HCT116 (cell line): Measurements from ENCODE around the gene FBP1. TPM values are rescaled to one million over a fixed set of nuclear protein-coding genes. Genes with fewer than 3 reads are reported as not detected.

Experiments used
- ATAC-seq: fragments of 200-7000 bp; cut with Tn5 transposase; 2 replicates; pipeline ENCODE4 v1.9.1; 2020; ENCODE audit warnings: mild to moderate bottlenecking, moderate library complexity
- BruUV-seq: library from RNA; stranded (reverse); fragments of 400-500 nt; replicated peaks from 2 replicates; lab custom pipeline; 2021; lab: Mats Ljungman, UMichigan
- CTCF ChIA-PET: fragments of 300-600 bp; sonication (Branson Sonifier 250); formaldehyde crosslinking; loops from one replicate; lab custom pipeline; 2021; ENCODE audit warnings: antibody characterized with exemption; lab: Charles Lee
- POLR2A ChIA-PET: fragments of 300-600, 350-600 bp; sonication (Branson Sonifier 250); formaldehyde crosslinking; loops from one replicate; lab custom pipeline; 2021; ENCODE audit warnings: antibody characterized with exemption; lab: Charles Lee
- RAD21 ChIA-PET, 2 experiments: fragments of 300-600 bp; sonication (Branson Sonifier 250); formaldehyde crosslinking; loops; one replicate each; lab custom pipeline; 2023; ENCODE audit warnings: low total read pairs in 2 of 2; ENCODE audit not compliant: uncharacterized antibody in 2 of 2, unreplicated experiment in 2 of 2, low non-redundant PET in 1 of 2; lab: Charles Lee
- DNase-seq: peaks from one replicate; pipeline ENCODE4 v3.0.0-alpha.2; 2010; ENCODE audit warnings: low read depth, low spot score
- H2AFZ ChIP-seq: fragments of 200-600 bp; shearing (Covaris generic), sonication (generic); 2 replicates; pipeline ENCODE4 v1.6.1; 2017; ENCODE audit warnings: low read depth, mixed run types, mixed read lengths, antibody characterized with exemption, low read length; ENCODE audit not compliant: poor library complexity, severe bottlenecking
- H3K27ac ChIP-seq: 2 replicates; pipeline ENCODE4 v1.5.1; 2012; ENCODE audit warnings: low read depth, low read length
- H3K27me3 ChIP-seq: fragments of 200-600 bp; sonication (generic); 2 replicates; pipeline ENCODE4 v1.6.1; 2016; ENCODE audit warnings: mixed run types, low read length, mixed read lengths; ENCODE audit not compliant: insufficient read depth
- H3K36me3 ChIP-seq, 2 experiments: fragments of 200-500 bp in 1 of 2; fragments of 200-600 bp in 1 of 2; sonication (Bioruptor generic) in 1 of 2; sonication (generic) in 1 of 2; 2 replicates each; pipeline versions ENCODE4 v1.5.1 to v1.6.1; 2014 to 2016; ENCODE audit warnings: low read length in 2 of 2, inconsistent platforms in 1 of 2, mixed read lengths in 1 of 2, mixed run types in 1 of 2; ENCODE audit not compliant: insufficient read depth in 2 of 2, control insufficient read depth in 1 of 2
- H3K4me1 ChIP-seq, 2 experiments: fragments of 200-600 bp in 1 of 2; sonication (generic) in 1 of 2; 2 replicates each; pipeline versions ENCODE4 v1.5.1 to v1.6.1; 2012 to 2017; ENCODE audit warnings: low read length in 2 of 2, inconsistent platforms in 1 of 2, mild to moderate bottlenecking in 1 of 2, mixed read lengths in 1 of 2, mixed run types in 1 of 2, moderate library complexity in 1 of 2; ENCODE audit not compliant: insufficient read depth in 2 of 2, control insufficient read depth in 1 of 2
- H3K4me2 ChIP-seq: fragments of 200-600 bp; sonication (generic); 2 replicates; pipeline ENCODE4 v1.6.1; 2017; ENCODE audit warnings: mixed run types, low read length, mixed read lengths
- H3K4me3 ChIP-seq, 2 experiments: fragments of 200-600 bp in 1 of 2; sonication (generic) in 1 of 2; replicated peaks in 1 of 2; 2 replicates each; pipeline ENCODE4 v1.5.1; 2011 to 2016; ENCODE audit warnings: low read length in 2 of 2, control low read depth in 1 of 2, low read depth in 1 of 2, mild to moderate bottlenecking in 1 of 2, mixed read lengths in 1 of 2, mixed run types in 1 of 2
- H3K79me2 ChIP-seq: fragments of 200-600 bp; sonication (generic); 2 replicates; pipeline ENCODE4 v1.6.1; 2017; ENCODE audit warnings: mild to moderate bottlenecking, mixed run types, low read length, moderate library complexity, mixed read lengths; ENCODE audit not compliant: insufficient read depth
- H3K9ac ChIP-seq: fragments of 200-600 bp; sonication (generic); 2 replicates; pipeline ENCODE4 v1.6.1; 2016; ENCODE audit warnings: low read length, mixed read lengths
- H3K9me2 ChIP-seq: fragments of 200-600 bp; sonication (generic), shearing (Covaris generic); 2 replicates; pipeline ENCODE4 v1.6.1; 2017; ENCODE audit warnings: mixed run types, mild to moderate bottlenecking, moderate library complexity; ENCODE audit not compliant: insufficient read depth
- H3K9me3 ChIP-seq, 2 experiments: fragments of 200-500 bp in 1 of 2; fragments of 200-600 bp in 1 of 2; sonication (Bioruptor generic) in 1 of 2; sonication (generic) in 1 of 2; 2 replicates each; pipeline ENCODE4 v1.6.1; 2014 to 2017; ENCODE audit warnings: low read length in 2 of 2, mixed read lengths in 2 of 2, inconsistent platforms in 1 of 2, low read depth in 1 of 2, mild to moderate bottlenecking in 1 of 2, mixed run types in 1 of 2, moderate library complexity in 1 of 2; ENCODE audit not compliant: control insufficient read depth in 1 of 2, insufficient read depth in 1 of 2
- H4K20me1 ChIP-seq: fragments of 200-600 bp; sonication (generic), shearing (Covaris generic); 2 replicates; pipeline ENCODE4 v1.6.1; 2017; ENCODE audit warnings: mixed run types, mild to moderate bottlenecking, moderate library complexity; ENCODE audit not compliant: insufficient read depth
- ELF1 ChIP-seq: IDR thresholded peaks from 2 replicates; pipeline ENCODE4 v1.6.1; 2012; ENCODE audit warnings: low read depth, borderline replicate concordance
- EZH2 ChIP-seq: fragments of 200-600 bp; sonication (generic); IDR thresholded peaks from 2 replicates; pipeline ENCODE4 v1.6.1; 2017; ENCODE audit warnings: antibody characterized with exemption, mixed run types
- JUND ChIP-seq: IDR thresholded peaks from 2 replicates; pipeline ENCODE4 v1.6.1; 2012
- POLR2AphosphoS5 ChIP-seq: IDR thresholded peaks from 2 replicates; pipeline ENCODE4 v1.6.1; 2011; ENCODE audit warnings: mild to moderate bottlenecking, low read depth, low read length, moderate library complexity
- RAD21 ChIP-seq: IDR thresholded peaks from 2 replicates; pipeline ENCODE4 v1.6.1; 2012; ENCODE audit warnings: low read depth, mild to moderate bottlenecking
- REST ChIP-seq: IDR thresholded peaks from 2 replicates; pipeline ENCODE4 v1.6.1; 2012; ENCODE audit warnings: low read depth
- SIN3A ChIP-seq: IDR thresholded peaks from 2 replicates; pipeline ENCODE4 v1.6.1; 2012; ENCODE audit warnings: low read depth
- SP1 ChIP-seq: IDR thresholded peaks from 2 replicates; pipeline ENCODE4 v1.6.1; 2012; ENCODE audit warnings: low read depth
- SRF ChIP-seq: IDR thresholded peaks from 2 replicates; pipeline ENCODE4 v1.6.1; 2012; ENCODE audit warnings: low read depth
- TCF7L2 ChIP-seq: IDR thresholded peaks from 2 replicates; pipeline ENCODE4 v1.7.0; 2011; ENCODE audit warnings: borderline replicate concordance, inconsistent platforms; ENCODE audit not compliant: insufficient read depth, insufficient read length; ENCODE audit errors: extremely low read depth
- intact Hi-C: fragments of 100-400 bp; cut with micrococcal nuclease; formaldehyde crosslinking; loops from 2 replicates; pipeline ENCODE4 v1.10.0; 2022
- total RNA-seq: library from RNA; stranded (reverse); gene quantifications from one replicate; pipeline ENCODE4 v1.2.1, GENCODE V29; 2021; ENCODE audit not compliant: unreplicated experiment
- TF ChIP-seq, protein P1 (sequence below): IDR thresholded peaks from 2 replicates; pipeline ENCODE4 v1.6.1; 2012

FBP1 gene
- total RNA-seq, 1 experiment from 2014 or later: 0.42 TPM

GRCh38 chr9:94679587-94679986, 40.3 kb upstream of the FBP1 start:
- no peak for DNase-seq
- TF ChIP-seq SRF (no peak), JUND (no peak), SIN3A (no peak), POLR2AphosphoS5 (no peak), SP1 (no peak)
- H3K9me3 ChIP-seq: no peaks in the 10 kb centered on the region
- ChIA-PET CTCF (interaction anchor here (0.7 to 4.3 kb wide), 4 partner anchors 10 to 488 kb away, joined by 3 to 158 read pairs (median 20); no protein-coding TSS in a partner anchor), RAD21 (interaction anchor here (0.9 to 3.2 kb wide), 5 partner anchors 11 to 488 kb away, joined by 3 to 14 read pairs (median 5); no protein-coding TSS in a partner anchor), POLR2A (interaction anchor here (1.4 kb wide), 1 partner anchor 125 kb away, joined by 3 read pairs; the partner anchor contains the start of gene PCAT7)
- intact Hi-C loops: no loop called here
- H3K9ac ChIP-seq: no peak overlapping the region
- no peak overlapping the region for H3K27ac ChIP-seq
- no peak overlapping the region for H2AFZ ChIP-seq
- H3K9me2 ChIP-seq: no peaks in the 10 kb centered on the region
- no peak overlapping the region for H3K4me3 ChIP-seq
- H3K79me2 ChIP-seq: no peaks in the 10 kb centered on the region
- no peaks in the 10 kb centered on the region for H3K36me3 ChIP-seq
- no peak overlapping the region for H3K4me2 ChIP-seq
- H4K20me1 ChIP-seq: no peaks in the 10 kb centered on the region
- no peak for ATAC-seq
- no TSS peak for BruUV-seq
- peaks cover 16% of the 10 kb centered on the region; the same call in 1 of the 2 replicates for H3K27me3 ChIP-seq
- no peaks in the 10 kb centered on the region for H3K4me1 ChIP-seq

DNA sequence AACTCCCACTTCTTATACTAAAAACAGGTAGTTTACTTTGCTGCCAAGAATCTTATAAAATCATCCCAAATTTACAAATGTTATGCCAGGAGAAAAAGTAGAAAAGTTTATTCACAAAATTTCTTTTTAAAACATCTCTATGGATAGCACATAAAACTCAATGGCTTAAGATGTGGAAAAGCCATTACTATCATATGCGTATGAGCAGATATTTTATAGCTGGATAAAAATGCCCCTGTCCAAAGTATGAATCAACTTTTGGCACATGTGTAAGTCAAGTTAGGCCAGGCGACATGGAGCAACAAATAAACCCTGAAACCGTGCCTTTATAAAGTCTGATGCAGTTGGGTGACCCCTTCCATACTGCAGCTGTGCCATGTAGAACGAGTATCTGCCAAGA, 38.6 kb upstream of the FBP1 start:
- Histone ChIP-seq H2AFZ (no peak overlapping the region), H3K27me3 (peaks cover 16% of the 10 kb centered on the region; the same call in 1 of the 2 replicates), H3K9ac (no peak overlapping the region), H3K36me3 (no peaks in the 10 kb centered on the region), H3K4me1 (peaks cover 3 to 6% of the 10 kb centered on the region in 2 experiments; a peak in 3 of 4 replicates), H3K9me2 (no peaks in the 10 kb centered on the region), H3K27ac (no peak overlapping the region), H3K9me3 (no peaks in the 10 kb centered on the region), H4K20me1 (no peaks in the 10 kb centered on the region), H3K4me2 (no peak overlapping the region), H3K4me3 (no peak overlapping the region), H3K79me2 (no peaks in the 10 kb centered on the region)
- intact Hi-C loops: no loop called here
- ChIA-PET CTCF (interaction anchor here (1.3 to 1.7 kb wide), 3 partner anchors 9 to 450 kb away, joined by 3 to 6 read pairs (median 4); no protein-coding TSS in a partner anchor), POLR2A (no interaction called here), RAD21 (no interaction called here)
- DNase-seq: no peak
- no TSS peak for BruUV-seq
- ATAC-seq: no peak
- no peak for TF ChIP-seq EZH2
- no peak for TF ChIP-seq REST
- TF ChIP-seq TCF7L2: no peak
- TF ChIP-seq RAD21: no peak
- TF ChIP-seq, protein P1, sequence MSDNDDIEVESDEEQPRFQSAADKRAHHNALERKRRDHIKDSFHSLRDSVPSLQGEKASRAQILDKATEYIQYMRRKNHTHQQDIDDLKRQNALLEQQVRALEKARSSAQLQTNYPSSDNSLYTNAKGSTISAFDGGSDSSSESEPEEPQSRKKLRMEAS: no peak
- TF ChIP-seq SRF: no peak
- no peak for TF ChIP-seq ELF1
